Measurements from ENCODE around the gene SUCLA2.

- TF ChIP-seq RAD21 (IDR thresholded peaks at IDR 0.05 in 1 of 2, conservative IDR thresholded peaks at IDR 0.05 in 1 of 2; ENCODE audit: low read depth in 2 of 2, low read length in 2 of 2) (no peak), EP300 (IDR thresholded peaks at IDR 0.05; ENCODE audit: borderline replicate concordance in 1 of 2, low read depth in 2 of 2, low read length in 2 of 2) (no peak), HDAC2 (IDR thresholded peaks at IDR 0.05; ENCODE audit: borderline replicate concordance in 1 of 2, low read depth in 2 of 2, low read length in 2 of 2) (no peak), CTCF (IDR thresholded peaks at IDR 0.05; ENCODE audit: control extremely low read depth in 1 of 3, insufficient read depth in 1 of 3, low read depth in 1 of 3, low read length in 3 of 3) (no peak), JUND (IDR thresholded peaks at IDR 0.05; ENCODE audit: low read length) (no peak), MAFK (IDR thresholded peaks at IDR 0.05; ENCODE audit: low read depth, low read length) (no peak), POLR2AphosphoS5 (IDR thresholded peaks at IDR 0.05; ENCODE audit: low read depth, low read length) (no peak), TBP (IDR thresholded peaks at IDR 0.05; ENCODE audit: low read depth, low read length) (no peak), RFX5 (IDR thresholded peaks at IDR 0.05; ENCODE audit: borderline replicate concordance, low read depth, low read length) (no peak), POLR2A (IDR thresholded peaks at IDR 0.05; ENCODE audit: control extremely low read depth in 1 of 2, low read depth in 2 of 2, low read length in 2 of 2) (no peak)
Measured at GRCh38 chr13:47896111-47896510, 105.0 kb downstream of the SUCLA2 start.
